ENCODE results near the gene SPRED2.

Gene SPRED2

DNA sequence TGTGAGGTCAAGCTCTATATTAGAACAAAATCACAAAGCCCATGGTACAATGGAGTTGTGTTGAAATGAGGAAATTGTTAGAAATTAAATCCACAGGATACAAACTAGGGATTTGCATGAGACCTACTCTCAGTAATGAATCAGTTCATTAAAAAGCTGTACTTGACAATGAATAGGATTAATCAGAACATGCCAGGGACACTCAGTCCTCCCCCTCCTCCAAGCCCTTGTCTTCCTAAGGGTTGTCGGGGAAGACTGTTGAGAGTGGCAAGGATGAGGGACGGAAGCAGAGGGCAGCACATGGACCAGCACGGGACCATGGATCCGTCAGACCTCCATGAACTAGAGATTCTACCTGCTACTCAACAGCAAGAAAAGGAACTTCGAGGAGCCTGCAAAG lies 39.8 kb downstream of the SPRED2 start:
- H2BK120ac ChIP-seq (ENCODE audit: low read depth, low read length), result no peak overlapping the region
- no peak overlapping the region for H3K4me3 ChIP-seq (ENCODE audit: low read length in 2 of 2)
- no peak overlapping the region for H2BK12ac ChIP-seq (ENCODE audit: low read length)
- H2BK15ac ChIP-seq (ENCODE audit: low read length), result no peak overlapping the region
- H3K79me1 ChIP-seq (ENCODE audit: low read depth, low read length), result peaks cover 9% of the 10 kb centered on the region
- no peak overlapping the region for H2AFZ ChIP-seq (ENCODE audit: low read length)
- H4K91ac ChIP-seq (ENCODE audit: low read depth, low read length, poor library complexity), result no peak overlapping the region
- H3K9me3 ChIP-seq (replicated peaks in 1 of 2; ENCODE audit: control insufficient read depth in 2 of 2, insufficient read depth in 1 of 2, low read depth in 1 of 2, low read length in 2 of 2), result no peaks in the 10 kb centered on the region
- peaks cover 0 to 3% of the 10 kb centered on the region in 2 donors for H3K36me3 ChIP-seq (replicated peaks in 1 of 2; ENCODE audit: control insufficient read depth in 2 of 2, insufficient read depth in 2 of 2, low read length in 2 of 2)
- H2BK5ac ChIP-seq (ENCODE audit: low read length), result no peak overlapping the region
- no peak overlapping the region for H3K14ac ChIP-seq (ENCODE audit: low read length)
- peaks cover 15 to 24% of the 10 kb centered on the region in 2 donors for H3K4me1 ChIP-seq (ENCODE audit: control insufficient read depth in 2 of 2, insufficient read depth in 1 of 2, low read depth in 1 of 2, low read length in 2 of 2)
- no peak overlapping the region for H4K8ac ChIP-seq (ENCODE audit: low read depth, low read length)
- no peak overlapping the region for H3K27ac ChIP-seq (replicated peaks; ENCODE audit: low read length)
- WGBS, 2 donors (ENCODE audit: extremely low coverage in 2 of 2, insufficient read length in 2 of 2, insufficient replicate concordance in 1 of 2), result no CpG with 5 or more reads among the region's 5 CpGs
- DNase-seq (ENCODE audit: low spot score), result no peak
- no peak overlapping the region for H3K23ac ChIP-seq (ENCODE audit: low read depth, low read length, poor library complexity)
- no peaks in the 10 kb centered on the region for H3K27me3 ChIP-seq (ENCODE audit: control insufficient read depth in 3 of 3, insufficient read depth in 3 of 3, low read depth in 1 of 3, low read length in 3 of 3)
- H3K4me2 ChIP-seq (ENCODE audit: insufficient read depth, low read length, poor library complexity, severe bottlenecking), result no peak overlapping the region
- no peak overlapping the region for H3K4ac ChIP-seq (ENCODE audit: low read length)
- H2AK5ac ChIP-seq (ENCODE audit: low read depth, low read length), result no peak overlapping the region
- no peak overlapping the region for H3K9ac ChIP-seq (ENCODE audit: low read depth, low read length, poor library complexity)
- H3K18ac ChIP-seq (ENCODE audit: low read length), result no peak overlapping the region

- no peak overlapping the region for H2BK120ac ChIP-seq (ENCODE audit: low read depth, low read length)
- H2BK15ac ChIP-seq (ENCODE audit: low read length), result no peak overlapping the region
- no peaks in the 10 kb centered on the region for H3K27me3 ChIP-seq (ENCODE audit: control insufficient read depth in 3 of 3, insufficient read depth in 3 of 3, low read depth in 1 of 3, low read length in 3 of 3)
- no peak overlapping the region for H4K8ac ChIP-seq (ENCODE audit: low read depth, low read length)
- H3K79me1 ChIP-seq (ENCODE audit: low read depth, low read length), result peaks cover 5% of the 10 kb centered on the region
- H2BK12ac ChIP-seq (ENCODE audit: low read length), result no peak overlapping the region
- H2BK5ac ChIP-seq (ENCODE audit: low read length), result no peak overlapping the region
- H3K9ac ChIP-seq (ENCODE audit: low read depth, low read length, poor library complexity), result no peak overlapping the region
- no peak overlapping the region for H4K91ac ChIP-seq (ENCODE audit: low read depth, low read length, poor library complexity)
- WGBS, 2 donors (ENCODE audit: extremely low coverage in 2 of 2, insufficient read length in 2 of 2, insufficient replicate concordance in 1 of 2), result no CpG with 5 or more reads among the region's 6 CpGs
- H3K4ac ChIP-seq (ENCODE audit: low read length), result no peak overlapping the region
- H3K36me3 ChIP-seq (replicated peaks in 1 of 2; ENCODE audit: control insufficient read depth in 2 of 2, insufficient read depth in 2 of 2, low read length in 2 of 2), result peaks cover 0 to 3% of the 10 kb centered on the region in 2 donors
- no peak overlapping the region for H3K23ac ChIP-seq (ENCODE audit: low read depth, low read length, poor library complexity)
- H3K4me2 ChIP-seq (ENCODE audit: insufficient read depth, low read length, poor library complexity, severe bottlenecking), result no peak overlapping the region
- H3K4me3 ChIP-seq (ENCODE audit: low read length in 2 of 2), result no peak overlapping the region
- H2AFZ ChIP-seq (ENCODE audit: low read length), result no peak overlapping the region
- no peak overlapping the region for H3K27ac ChIP-seq (replicated peaks; ENCODE audit: low read length)
- no peak overlapping the region for H3K18ac ChIP-seq (ENCODE audit: low read length)
- DNase-seq (ENCODE audit: low spot score), result no peak
- no peaks in the 10 kb centered on the region for H3K9me3 ChIP-seq (replicated peaks in 1 of 2; ENCODE audit: control insufficient read depth in 2 of 2, insufficient read depth in 1 of 2, low read depth in 1 of 2, low read length in 2 of 2)
- no peak overlapping the region for H3K14ac ChIP-seq (ENCODE audit: low read length)
- H2AK5ac ChIP-seq (ENCODE audit: low read depth, low read length), result no peak overlapping the region
- H3K4me1 ChIP-seq (ENCODE audit: control insufficient read depth in 2 of 2, insufficient read depth in 1 of 2, low read depth in 1 of 2, low read length in 2 of 2), result peaks cover 15 to 17% of the 10 kb centered on the region in 2 donors
Observed at GRCh38 chr2:65390134-65390533, 42.3 kb downstream of the SPRED2 start.

- H3K14ac ChIP-seq (ENCODE audit: low read length), result no peak overlapping the region
Observed at GRCh38 chr2:65389476-65389875, 42.9 kb downstream of the SPRED2 start.

GRCh38 chr2:65388596-65389390 lies 43.6 kb downstream of the SPRED2 start:
- Histone ChIP-seq H2BK5ac (ENCODE audit: low read length) (no peak overlapping the region), H3K23ac (ENCODE audit: low read depth, low read length, poor library complexity) (no peak overlapping the region), H2BK15ac (ENCODE audit: low read length) (no peak overlapping the region), H2AK5ac (ENCODE audit: low read depth, low read length) (no peak overlapping the region), H2BK120ac (ENCODE audit: low read depth, low read length) (no peak overlapping the region), H3K9me3 (replicated peaks in 1 of 2; ENCODE audit: control insufficient read depth in 2 of 2, insufficient read depth in 1 of 2, low read depth in 1 of 2, low read length in 2 of 2) (no peaks in the 10 kb centered on the region), H2AFZ (ENCODE audit: low read length) (no peak overlapping the region), H3K18ac (ENCODE audit: low read length) (no peak overlapping the region), H3K36me3 (replicated peaks in 1 of 2; ENCODE audit: control insufficient read depth in 2 of 2, insufficient read depth in 2 of 2, low read length in 2 of 2) (peaks cover 0 to 9% of the 10 kb centered on the region in 2 donors), H3K4me2 (ENCODE audit: insufficient read depth, low read length, poor library complexity, severe bottlenecking) (no peak overlapping the region), H3K9ac (ENCODE audit: low read depth, low read length, poor library complexity) (no peak overlapping the region), H3K27me3 (ENCODE audit: control insufficient read depth in 3 of 3, insufficient read depth in 3 of 3, low read depth in 1 of 3, low read length in 3 of 3) (no peaks in the 10 kb centered on the region), H4K91ac (ENCODE audit: low read depth, low read length, poor library complexity) (no peak overlapping the region), H3K4me1 (ENCODE audit: control insufficient read depth in 2 of 2, insufficient read depth in 1 of 2, low read depth in 1 of 2, low read length in 2 of 2) (peaks cover 9 to 15% of the 10 kb centered on the region in 2 donors), H3K14ac (ENCODE audit: low read length) (no peak overlapping the region), H3K4ac (ENCODE audit: low read length) (no peak overlapping the region), H3K4me3 (ENCODE audit: low read length in 2 of 2) (no peak overlapping the region), H4K8ac (ENCODE audit: low read depth, low read length) (no peak overlapping the region), H3K79me1 (ENCODE audit: low read depth, low read length) (peaks cover 8% of the 10 kb centered on the region), H3K27ac (replicated peaks; ENCODE audit: low read length) (no peak overlapping the region), H2BK12ac (ENCODE audit: low read length) (no peak overlapping the region)
- DNase-seq (ENCODE audit: low spot score), result no peak
- WGBS, 2 donors (ENCODE audit: extremely low coverage in 2 of 2, insufficient read length in 2 of 2, insufficient replicate concordance in 1 of 2), result no CpG with 5 or more reads among the region's 3 CpGs

More at GRCh38 chr2:65389476-65389875, 42.9 kb downstream of the SPRED2 start:
- Histone ChIP-seq H3K27ac (replicated peaks; ENCODE audit: low read length) (no peak overlapping the region), H3K36me3 (replicated peaks in 1 of 2; ENCODE audit: control insufficient read depth in 2 of 2, insufficient read depth in 2 of 2, low read length in 2 of 2) (peaks cover 0 to 3% of the 10 kb centered on the region in 2 donors), H2BK5ac (ENCODE audit: low read length) (no peak overlapping the region), H3K18ac (ENCODE audit: low read length) (no peak overlapping the region), H3K27me3 (ENCODE audit: control insufficient read depth in 3 of 3, insufficient read depth in 3 of 3, low read depth in 1 of 3, low read length in 3 of 3) (no peaks in the 10 kb centered on the region), H2BK120ac (ENCODE audit: low read depth, low read length) (no peak overlapping the region), H3K9ac (ENCODE audit: low read depth, low read length, poor library complexity) (no peak overlapping the region), H2BK15ac (ENCODE audit: low read length) (no peak overlapping the region), H3K4me1 (ENCODE audit: control insufficient read depth in 2 of 2, insufficient read depth in 1 of 2, low read depth in 1 of 2, low read length in 2 of 2) (peaks cover 13 to 15% of the 10 kb centered on the region in 2 donors), H3K4ac (ENCODE audit: low read length) (no peak overlapping the region), H4K91ac (ENCODE audit: low read depth, low read length, poor library complexity) (no peak overlapping the region), H3K9me3 (replicated peaks in 1 of 2; ENCODE audit: control insufficient read depth in 2 of 2, insufficient read depth in 1 of 2, low read depth in 1 of 2, low read length in 2 of 2) (no peaks in the 10 kb centered on the region), H2AFZ (ENCODE audit: low read length) (no peak overlapping the region), H3K4me3 (ENCODE audit: low read length in 2 of 2) (no peak overlapping the region), H3K23ac (ENCODE audit: low read depth, low read length, poor library complexity) (no peak overlapping the region), H3K79me1 (ENCODE audit: low read depth, low read length) (peaks cover 4% of the 10 kb centered on the region), H2AK5ac (ENCODE audit: low read depth, low read length) (no peak overlapping the region), H4K8ac (ENCODE audit: low read depth, low read length) (no peak overlapping the region), H2BK12ac (ENCODE audit: low read length) (no peak overlapping the region), H3K4me2 (ENCODE audit: insufficient read depth, low read length, poor library complexity, severe bottlenecking) (no peak overlapping the region)
- no CpG with 5 or more reads among the region's 1 CpG for WGBS, 2 donors (ENCODE audit: extremely low coverage in 2 of 2, insufficient read length in 2 of 2, insufficient replicate concordance in 1 of 2)
- no peak for DNase-seq (ENCODE audit: low spot score)

All from neuronal stem cell (in vitro differentiated cells).